HG02870 (cell line): ENCODE data around the gene CAPN5.

Experiments
- ATAC-seq: cut with Tn5 transposase; IDR thresholded peaks from one replicate; pipeline ENCODE4 v1.9.1; 2021; ENCODE audit warnings: mild to moderate bottlenecking, moderate library complexity; ENCODE audit not compliant: unreplicated experiment

Gene CAPN5

DNA sequence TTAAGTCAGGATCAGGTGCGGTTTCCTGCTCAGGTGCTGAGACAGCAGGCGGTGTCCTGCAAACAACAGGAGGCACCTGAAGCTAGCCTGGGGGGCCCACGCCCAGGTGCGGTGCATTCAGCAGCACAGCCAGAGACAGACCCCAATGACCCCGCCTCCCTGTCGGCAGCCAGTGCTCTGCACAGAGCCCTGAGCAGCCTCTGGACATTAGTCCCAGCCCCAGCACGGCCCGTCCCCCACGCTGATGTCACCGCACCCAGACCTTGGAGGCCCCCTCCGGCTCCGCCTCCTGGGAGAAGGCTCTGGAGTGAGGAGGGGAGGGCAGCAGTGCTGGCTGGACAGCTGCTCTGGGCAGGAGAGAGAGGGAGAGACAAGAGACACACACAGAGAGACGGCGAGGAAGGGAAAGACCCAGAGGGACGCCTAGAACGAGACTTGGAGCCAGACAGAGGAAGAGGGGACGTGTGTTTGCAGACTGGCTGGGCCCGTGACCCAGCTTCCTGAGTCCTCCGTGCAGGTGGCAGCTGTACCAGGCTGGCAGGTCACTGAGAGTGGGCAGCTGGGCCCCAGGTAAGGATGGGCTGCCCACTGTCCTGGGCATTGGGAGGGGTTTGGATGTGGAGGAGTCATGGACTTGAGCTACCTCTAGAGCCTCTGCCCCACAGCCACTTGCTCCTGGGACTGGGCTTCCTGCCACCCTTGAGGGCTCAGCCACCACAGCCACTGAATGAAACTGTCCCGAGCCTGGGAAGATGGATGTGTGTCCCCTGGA, 61.3 kb downstream of the CAPN5 start, which contains the start of gene MYO7A:
Gene MYO7A (plus strand): TSS at position 327 of the 772 bp plus-strand sequence. CDS start 2,389 bp downstream, outside the sequence.
- no peak for ATAC-seq

DNA sequence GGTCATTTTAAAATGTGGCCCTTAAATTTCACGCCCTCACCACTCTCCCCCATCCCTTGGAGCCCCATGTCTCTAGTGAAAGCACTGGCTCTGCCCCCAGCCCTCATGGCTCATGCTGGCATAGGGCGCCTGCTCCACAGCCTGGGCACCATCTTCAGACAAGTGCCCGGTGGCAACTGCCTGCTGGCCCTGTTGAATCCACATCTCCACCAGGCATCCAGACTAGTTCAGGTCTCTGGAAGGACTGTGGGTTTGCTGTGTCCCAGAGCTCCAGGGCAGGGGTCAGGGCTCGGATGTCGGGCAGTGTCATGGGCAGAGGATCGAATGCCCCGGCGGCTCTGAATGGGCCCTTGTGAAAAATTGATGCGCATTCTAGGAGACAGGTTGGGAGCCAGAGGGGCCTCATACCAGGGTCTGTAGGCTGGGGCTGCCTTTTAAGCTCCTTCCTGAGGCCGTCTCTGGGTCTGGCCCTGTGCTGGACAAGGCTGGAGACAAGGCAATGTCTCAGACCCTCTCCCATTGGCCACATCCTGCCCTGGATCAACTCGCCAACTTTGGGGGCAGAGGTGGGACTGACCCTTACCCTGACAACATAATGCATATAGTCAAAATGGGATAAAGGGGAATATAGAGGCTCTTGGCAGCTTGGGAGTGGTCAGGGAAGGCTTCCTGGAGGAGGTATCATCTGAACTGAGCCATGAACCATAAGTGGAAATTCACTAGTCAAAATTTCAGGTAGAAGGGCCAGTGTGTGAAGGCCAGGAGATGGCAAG, 62.5 kb downstream of the CAPN5 start:
- no peak for ATAC-seq

- no peak for ATAC-seq
These were observed 63.3 kb downstream of the CAPN5 start for GRCh38 chr11:77129842-77130756.

GRCh38 chr11:77130763-77131513, 64.2 kb downstream of the CAPN5 start:
- ATAC-seq: no peak

GRCh38 chr11:77131560-77131959, 64.8 kb downstream of the CAPN5 start:
- ATAC-seq: no peak

DNA sequence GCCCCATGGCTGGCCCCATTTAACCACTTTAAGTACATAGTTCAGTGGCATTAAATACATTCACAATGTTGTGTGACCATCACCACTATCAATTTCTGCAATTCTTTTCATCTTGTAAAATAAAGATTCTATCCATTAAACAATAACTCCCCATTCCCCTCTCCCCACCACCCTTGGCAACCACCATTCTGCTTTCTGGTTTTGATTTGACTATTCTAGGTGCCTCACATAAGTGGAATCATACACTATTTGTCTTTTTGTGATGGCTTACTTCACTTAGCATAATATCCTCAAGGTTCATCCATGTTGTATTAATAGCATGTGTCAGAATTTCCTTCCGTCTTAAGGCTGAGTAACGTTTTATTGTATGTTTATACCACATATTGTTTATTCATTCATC, 68.3 kb downstream of the CAPN5 start:
- ATAC-seq: no peak

GRCh38 chr11:77136074-77136473, 69.3 kb downstream of the CAPN5 start:
- ATAC-seq: no peak

GRCh38 chr11:77136784-77137420, 70.1 kb downstream of the CAPN5 start:
- ATAC-seq: no peak

DNA sequence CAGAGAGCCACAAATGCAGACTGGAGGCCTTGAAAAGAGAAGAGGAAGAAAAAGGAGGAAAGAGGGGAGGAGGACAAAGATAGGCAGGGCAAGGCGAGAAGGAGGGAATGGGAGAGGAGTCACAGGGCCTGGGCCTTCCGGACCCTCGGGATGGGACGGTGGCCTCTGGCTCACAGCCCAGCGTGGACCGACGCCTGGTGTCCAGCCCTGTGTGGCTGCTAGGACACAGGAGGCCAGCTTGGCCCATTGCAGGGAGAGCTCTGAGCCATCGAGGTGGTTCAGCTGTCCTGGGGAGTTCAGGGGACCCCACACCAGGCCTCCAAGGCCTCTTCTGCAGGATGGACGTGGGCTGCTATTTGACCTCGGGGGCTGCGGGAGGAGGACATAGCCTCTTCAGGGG, 70.7 kb downstream of the CAPN5 start:
- ATAC-seq: no peak

DNA sequence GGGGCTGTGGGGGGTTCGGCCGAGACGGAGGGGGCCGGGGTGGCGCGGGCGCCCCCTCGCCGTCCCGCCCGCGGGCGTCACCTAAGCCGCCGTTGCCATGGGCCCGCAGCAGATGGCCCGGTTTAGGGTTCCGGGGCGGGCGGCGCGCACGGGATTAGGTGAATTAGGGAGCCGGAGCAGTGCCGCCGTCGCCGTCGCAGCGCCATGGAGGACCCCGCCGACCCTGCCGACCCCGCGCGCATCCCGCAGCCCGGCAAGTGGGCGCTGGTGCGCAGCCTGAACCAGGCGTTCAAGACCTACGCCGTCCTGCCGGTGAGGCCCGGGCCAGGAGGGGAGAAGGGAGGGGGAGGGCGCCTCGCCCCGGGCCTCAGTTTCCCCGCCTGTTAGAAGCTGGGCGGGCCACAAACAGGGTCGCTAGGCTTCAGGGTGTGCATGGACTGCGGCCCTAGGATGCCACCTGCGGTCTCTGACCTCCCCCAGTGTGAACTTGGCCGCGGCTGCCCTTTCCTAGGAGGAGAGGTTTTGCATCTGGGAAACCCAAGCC, 71.4 kb downstream of the CAPN5 start:
- no peak for ATAC-seq

DNA sequence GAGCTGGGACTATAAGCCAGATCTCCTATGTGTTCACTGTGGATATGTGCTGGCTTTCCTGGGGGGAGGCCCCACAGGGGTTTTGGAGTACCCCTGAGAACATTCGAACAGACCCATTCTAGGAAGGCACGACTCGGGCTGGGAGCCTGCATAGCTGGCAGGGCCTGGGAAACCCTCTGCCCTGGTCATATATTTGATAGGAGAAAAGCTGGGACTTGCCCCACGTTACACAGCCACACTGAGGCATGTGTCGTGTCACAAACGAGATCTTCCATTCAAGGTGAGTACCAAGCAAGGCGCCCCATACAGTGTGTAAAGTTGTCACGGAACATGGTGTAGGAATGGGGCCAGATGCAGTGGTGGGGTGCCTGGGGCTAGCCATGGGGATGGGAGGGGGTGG, 72.4 kb downstream of the CAPN5 start:
- ATAC-seq: no peak

- ATAC-seq: no peak
These were observed 73.6 kb downstream of the CAPN5 start for GRCh38 chr11:77140231-77140851.

GRCh38 chr11:77141034-77141433, 74.3 kb downstream of the CAPN5 start:
- ATAC-seq: no peak

DNA sequence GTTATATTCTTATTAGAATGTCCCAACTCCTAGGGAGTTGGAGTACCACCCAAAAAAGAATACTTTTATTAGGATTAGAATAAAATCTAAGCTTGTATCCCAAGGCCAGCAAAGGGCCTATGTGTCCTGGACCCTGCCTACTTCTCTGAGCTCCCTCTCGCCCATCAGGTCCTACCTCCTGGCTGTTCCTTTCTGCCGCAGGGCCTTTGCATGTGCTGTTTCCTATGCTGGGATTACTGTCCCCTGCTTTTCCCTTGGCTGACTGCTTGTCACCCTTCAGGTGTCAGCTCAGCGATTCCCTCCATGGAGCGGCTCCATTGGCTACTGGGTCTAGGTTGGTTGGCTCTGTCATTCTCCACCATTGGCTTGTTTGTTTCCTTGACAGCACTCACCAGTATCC, 74.7 kb downstream of the CAPN5 start:
- ATAC-seq: no peak

DNA sequence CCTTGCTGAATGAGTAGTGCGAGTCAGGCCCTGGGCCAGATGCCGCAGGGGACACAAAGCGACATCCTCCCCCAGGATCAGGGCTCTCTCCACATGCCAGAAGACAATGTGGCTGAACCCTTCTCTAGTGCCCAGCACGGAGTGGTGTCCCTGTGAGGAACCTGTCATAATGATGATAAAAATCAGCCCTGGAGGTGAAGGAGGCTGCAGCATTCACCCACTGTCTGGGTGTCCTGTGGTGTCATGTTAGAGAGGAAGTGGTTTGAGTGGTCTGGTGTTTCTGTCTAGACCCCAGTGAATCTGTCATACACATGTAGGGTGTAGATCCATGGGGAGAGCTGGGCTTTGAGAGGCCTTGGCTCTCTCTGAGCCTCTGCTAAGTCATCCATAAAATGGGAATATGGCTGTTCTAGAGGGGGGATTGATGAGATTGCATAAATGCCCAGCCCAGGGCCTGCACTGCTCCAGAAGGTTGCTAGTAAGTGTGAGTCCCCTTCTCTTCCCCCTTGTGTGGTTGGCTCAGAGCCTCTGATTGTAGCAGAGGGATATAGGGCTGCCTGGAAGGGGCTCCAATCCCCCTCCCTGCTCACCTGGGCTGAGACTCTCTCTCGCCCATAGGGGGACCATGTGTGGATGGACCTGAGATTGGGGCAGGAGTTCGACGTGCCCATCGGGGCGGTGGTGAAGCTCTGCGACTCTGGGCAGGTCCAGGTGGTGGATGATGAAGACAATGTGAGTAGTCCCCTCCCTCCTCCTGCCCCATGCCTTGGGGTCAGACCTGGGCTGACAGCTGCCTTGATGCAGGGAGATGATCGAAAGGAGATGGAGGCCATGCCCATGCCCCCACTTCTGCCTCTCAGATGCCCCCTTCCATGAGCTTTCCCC, 75.6 kb downstream of the CAPN5 start:
- no peak for ATAC-seq

DNA sequence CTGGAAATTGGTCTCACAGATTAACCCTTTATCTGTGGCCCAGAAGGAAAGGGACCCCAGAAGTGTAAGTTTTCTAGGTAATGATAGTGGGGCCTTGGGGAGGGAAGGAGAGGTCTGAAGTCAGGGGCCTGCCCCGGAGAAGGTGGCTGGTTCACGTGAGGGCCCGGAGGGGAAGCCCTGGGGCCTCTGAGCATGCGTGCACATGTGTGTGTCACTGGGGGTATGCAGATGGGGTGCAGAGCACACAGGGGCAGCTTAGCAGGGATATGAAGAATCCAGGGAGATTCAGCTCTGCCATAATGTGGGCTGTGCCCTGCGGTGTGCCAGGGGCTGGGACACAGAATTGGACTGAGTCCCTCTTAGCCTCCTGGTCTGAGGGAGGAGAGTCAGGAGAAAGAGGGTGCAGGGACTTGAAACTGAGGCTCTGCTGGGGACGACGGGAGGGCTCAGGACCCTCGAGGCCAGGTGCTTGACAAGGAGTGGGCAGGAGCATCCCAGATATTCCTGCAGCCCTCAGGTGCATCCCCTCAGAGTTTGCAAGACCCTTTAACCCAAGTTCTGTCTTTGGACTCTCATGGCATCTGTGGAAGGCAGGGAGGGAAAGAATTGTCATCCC, 76.7 kb downstream of the CAPN5 start:
- ATAC-seq: no peak

- ATAC-seq: no peak
These were observed 77.6 kb downstream of the CAPN5 start for GRCh38 chr11:77144196-77144856.
